ENCODE data around the gene KCNH4.
"Not testable (repeated sequence)": the region's sequence is repeated elsewhere in the genome, so short reads cannot be mapped to it uniquely, and the experiment has no call there.

KCNH4 gene

GRCh38 chr17:42178817-42179216 lies 2.1 kb downstream of the KCNH4 start:
- DNase-seq (ENCODE audit: low spot score): no peak

GRCh38 chr17:42177684-42178083 lies 3.3 kb downstream of the KCNH4 start:
- DNase-seq (ENCODE audit: low spot score): no peak

GRCh38 chr17:42174126-42174783 lies 6.7 kb downstream of the KCNH4 start:
- no peak for DNase-seq (ENCODE audit: low spot score)

- DNase-seq (ENCODE audit: low spot score): no peak
Measured at GRCh38 chr17:42171831-42172230, 9.1 kb downstream of the KCNH4 start.

GRCh38 chr17:42169351-42169750 lies 11.6 kb downstream of the KCNH4 start:
- DNase-seq (ENCODE audit: low spot score): no peak

GRCh38 chr17:42167807-42168206 lies 13.1 kb downstream of the KCNH4 start:
- DNase-seq (ENCODE audit: low spot score): no peak

GRCh38 chr17:42166196-42166763 lies 14.7 kb downstream of the KCNH4 start:
- DNase-seq (ENCODE audit: low spot score): no peak

- no peak for DNase-seq (ENCODE audit: low spot score)
Measured at GRCh38 chr17:42165751-42166150, 15.2 kb downstream of the KCNH4 start.

GRCh38 chr17:42163696-42164407 lies 17.1 kb downstream of the KCNH4 start:
- no peak for DNase-seq (ENCODE audit: low spot score)

- DNase-seq (ENCODE audit: low spot score): no peak
Measured at GRCh38 chr17:42163113-42163512, 17.8 kb downstream of the KCNH4 start.

GRCh38 chr17:42160531-42160910 lies 20.4 kb downstream of the KCNH4 start:
- DNase-seq (ENCODE audit: low spot score): no peak

GRCh38 chr17:42159796-42160530 lies 21.0 kb downstream of the KCNH4 start:
- DNase-seq (ENCODE audit: low spot score): no peak

- DNase-seq (ENCODE audit: low spot score): no peak
Measured at GRCh38 chr17:42155614-42156045, 25.3 kb downstream of the KCNH4 start.

GRCh38 chr17:42153919-42154742 lies 26.8 kb downstream of the KCNH4 start:
- no peak for DNase-seq (ENCODE audit: low spot score)

GRCh38 chr17:42146911-42147607 lies 33.9 kb downstream of the KCNH4 start:
- no peak for DNase-seq (ENCODE audit: low spot score)

GRCh38 chr17:42143138-42143537 lies 37.8 kb downstream of the KCNH4 start:
- DNase-seq (ENCODE audit: low spot score): not testable (repeated sequence)

GRCh38 chr17:42142371-42142896 lies 38.5 kb downstream of the KCNH4 start:
- no peak for DNase-seq (ENCODE audit: low spot score)

- DNase-seq (ENCODE audit: low spot score): no peak
Measured at GRCh38 chr17:42141382-42141781, 39.6 kb downstream of the KCNH4 start.

- not testable (repeated sequence) for DNase-seq (ENCODE audit: low spot score)
Measured at GRCh38 chr17:42140690-42141089, 40.3 kb downstream of the KCNH4 start.

- no peak for DNase-seq (ENCODE audit: low spot score)
Measured at GRCh38 chr17:42138749-42139492, 42.0 kb downstream of the KCNH4 start.
